ENCODE results near the gene ATN1. TPM values are rescaled to one million over a fixed set of nuclear protein-coding genes. Genes with fewer than 3 reads are reported as not detected.

The ATN1 gene
- total and polyA plus RNA-seq, 2 of the 8 experiments (the other 6 are each of a cell fraction or from before 2014, with no cell fraction given), result 20.6 to 73.4 TPM

- no peak for TF ChIP-seq EGR1 (IDR thresholded peaks at IDR 0.05; ENCODE audit: borderline replicate concordance, low read depth, low read length)
- no peak for TF ChIP-seq EP300 (IDR thresholded peaks at IDR 0.05; ENCODE audit: borderline replicate concordance in 1 of 2, low read depth in 2 of 2, low read length in 2 of 2)
- TF ChIP-seq KDM4A (IDR thresholded peaks at IDR 0.05; ENCODE audit: low read depth, low read length, severe bottlenecking), result peak; percentile 34
- TF ChIP-seq TAF1 (IDR thresholded peaks at IDR 0.05; ENCODE audit: low read depth, low read length), result peak; percentile 37; the same call in 1 of the 2 replicates
- TF ChIP-seq ASH2L (IDR thresholded peaks at IDR 0.05; ENCODE audit: low read length), result peak; percentile 83
Measured at GRCh38 chr12:6914246-6914946, 13.4 kb upstream of the ATN1 start, which contains the start of gene ENO2 (continued).

Measured in H1 (cell line).